Gastrocnemius medialis (tissue), 4 donors: Measurements from ENCODE around the gene NAXD. TPM values are rescaled to one million over a fixed set of nuclear protein-coding genes. Genes with fewer than 3 reads are reported as not detected.
A peak's percentile ranks its signal among the peaks of the same experiment; 100 is the strongest.
"Not testable (repeated sequence)": the region's sequence is repeated elsewhere in the genome, so short reads cannot be mapped to it uniquely, and the experiment has no call there.

Experiments
- ATAC-seq, 2 donors: fragments of 150-250 bp; one replicate each; pipeline ENCODE4 v1.9.1; 2016
- DNase-seq, 2 donors: peaks; one replicate each; pipeline ENCODE4 v3.0.0-alpha.2; 2019
- H3K27ac ChIP-seq, 4 donors: fragments of 200-600 bp; sonication (generic); 1 replicate in 1 of 4; 2 replicates in 3 of 4; pipeline ENCODE4 v1.5.1; 2016 to 2018; ENCODE audit warnings: mild to moderate bottlenecking in 2 of 4, moderate library complexity in 1 of 4
- H3K27me3 ChIP-seq, 3 donors: fragments of 200-600 bp; sonication (generic) in 2 of 3; 1 replicate in 1 of 3; 2 replicates in 2 of 3; pipeline versions ENCODE4 v1.5.1 to v1.6.0; 2016 to 2019; ENCODE audit warnings: mild to moderate bottlenecking in 1 of 3, moderate library complexity in 1 of 3
- H3K36me3 ChIP-seq, 2 donors: fragments of 200-600 bp; sonication (generic) in 1 of 2; one replicate each; pipeline ENCODE4 v1.5.1; 2017 to 2018
- H3K4me1 ChIP-seq, 2 donors: fragments of 200-600 bp; sonication (generic) in 1 of 2; one replicate each; pipeline ENCODE4 v1.5.1; 2016 to 2017; ENCODE audit warnings: mild to moderate bottlenecking in 2 of 2
- H3K4me3 ChIP-seq, 4 donors: fragments of 200-600 bp; sonication (generic) in 3 of 4; 1 replicate in 1 of 4; 2 replicates in 3 of 4; pipeline ENCODE4 v1.5.1; 2016 to 2019; ENCODE audit warnings: mild to moderate bottlenecking in 2 of 4
- H3K9me3 ChIP-seq, 3 donors: fragments of 200-600 bp; sonication (generic) in 2 of 3; 1 replicate in 1 of 3; 2 replicates in 2 of 3; pipeline ENCODE4 v1.5.1; 2016 to 2019
- POLR2A ChIP-seq, 2 donors: fragments of 450-650 bp; IDR thresholded peaks; one replicate each; pipeline ENCODE4 v1.6.1; 2017; ENCODE audit warnings: antibody characterized with exemption in 2 of 2, mild to moderate bottlenecking in 2 of 2, moderate library complexity in 2 of 2
- in situ Hi-C, 4 donors: fragments of 200-750 bp; cut with MboI; loops; one replicate each; pipeline versions ENCODE4 v1.15.0 to v1.8.0; 2017; ENCODE audit warnings: low sequenced_read_pairs in 4 of 4
- intact Hi-C: fragments of 100-400 bp; cut with DNase I; formaldehyde crosslinking; loops from one replicate; pipeline ENCODE4 v1.15.1; 2023; ENCODE audit warnings: low total_unique reads
- total RNA-seq, 4 donors: library from RNA; depleted of rRNA; stranded (reverse); fragments of >200 nt; gene quantifications; one replicate each; pipeline versions ENCODE4 v1.1.0 to v1.2.3, GENCODE V29; 2016
- TF ChIP-seq, protein P1 (sequence below), 5 experiments: fragments of 450-650 bp in 3 of 5; fragments of 200-600 bp in 2 of 5; sonication (generic) in 2 of 5; IDR thresholded peaks in 4 of 5; conservative IDR thresholded peaks in 1 of 5; 1 replicate in 4 of 5; 2 replicates in 1 of 5; pipeline ENCODE4 v1.5.1; 2016 to 2019; ENCODE audit warnings: antibody characterized with exemption in 5 of 5, mild to moderate bottlenecking in 3 of 5, moderate library complexity in 3 of 5

Gene NAXD
- 10 to 100 TPM; 17.9 to 24.7 (median 21.5) TPM for total RNA-seq

DNA sequence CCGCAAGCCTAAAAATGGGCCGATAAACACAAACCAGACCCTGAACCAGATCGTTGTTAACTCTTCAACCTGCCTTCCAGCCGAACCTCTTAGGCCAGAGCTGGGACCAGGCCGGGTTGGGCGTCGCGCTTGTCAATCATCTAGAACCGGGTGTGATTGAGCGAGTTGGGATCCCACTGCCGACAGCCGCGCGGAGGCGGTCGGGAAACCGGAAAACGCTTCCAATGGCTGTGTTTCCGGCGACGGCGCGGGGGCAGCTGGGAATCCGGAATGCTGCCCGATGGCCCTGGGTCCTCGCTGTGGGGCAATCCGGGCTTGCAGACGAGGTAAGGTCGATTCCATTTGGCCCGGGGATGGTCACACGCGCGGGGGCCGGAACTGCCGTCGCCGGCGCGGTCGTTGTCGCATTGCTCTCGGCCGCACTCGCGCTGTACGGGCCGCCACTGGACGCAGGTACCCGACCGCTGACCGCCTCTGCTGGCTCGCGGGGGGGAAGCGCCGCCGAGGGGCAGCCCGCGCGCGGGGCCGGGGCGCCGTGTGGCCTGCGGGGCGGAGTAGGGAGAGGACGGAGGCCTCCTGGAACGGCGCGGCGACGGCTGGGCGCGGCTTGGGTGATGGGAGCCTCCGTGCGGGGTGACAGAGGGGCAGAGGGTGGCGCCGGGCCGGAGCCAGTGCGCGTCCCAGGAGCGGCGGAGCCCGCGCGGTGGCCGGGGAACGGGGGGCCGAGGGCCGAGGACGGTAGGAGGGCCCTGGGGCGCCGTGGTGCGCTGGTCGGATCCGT, at the start of gene NAXD:
Gene NAXD, plus strand, starts transcription at position 224 of the 781 bp plus-strand sequence. Its CDS starts 57 bp downstream, at position 281.
- no peaks in the 10 kb centered on the region for H3K36me3 ChIP-seq
- in situ Hi-C loops (no loop called here), intact Hi-C loops (loop anchor here (1.0 to 5.0 kb wide), 3 partner anchors 54 to 297 kb away; partner anchors contain the start of genes ING1 and RAB20)
- TF ChIP-seq POLR2A (IDR thresholded peaks at IDR 0.05), result peak; percentile 83 to 85
- TF ChIP-seq, protein P1, sequence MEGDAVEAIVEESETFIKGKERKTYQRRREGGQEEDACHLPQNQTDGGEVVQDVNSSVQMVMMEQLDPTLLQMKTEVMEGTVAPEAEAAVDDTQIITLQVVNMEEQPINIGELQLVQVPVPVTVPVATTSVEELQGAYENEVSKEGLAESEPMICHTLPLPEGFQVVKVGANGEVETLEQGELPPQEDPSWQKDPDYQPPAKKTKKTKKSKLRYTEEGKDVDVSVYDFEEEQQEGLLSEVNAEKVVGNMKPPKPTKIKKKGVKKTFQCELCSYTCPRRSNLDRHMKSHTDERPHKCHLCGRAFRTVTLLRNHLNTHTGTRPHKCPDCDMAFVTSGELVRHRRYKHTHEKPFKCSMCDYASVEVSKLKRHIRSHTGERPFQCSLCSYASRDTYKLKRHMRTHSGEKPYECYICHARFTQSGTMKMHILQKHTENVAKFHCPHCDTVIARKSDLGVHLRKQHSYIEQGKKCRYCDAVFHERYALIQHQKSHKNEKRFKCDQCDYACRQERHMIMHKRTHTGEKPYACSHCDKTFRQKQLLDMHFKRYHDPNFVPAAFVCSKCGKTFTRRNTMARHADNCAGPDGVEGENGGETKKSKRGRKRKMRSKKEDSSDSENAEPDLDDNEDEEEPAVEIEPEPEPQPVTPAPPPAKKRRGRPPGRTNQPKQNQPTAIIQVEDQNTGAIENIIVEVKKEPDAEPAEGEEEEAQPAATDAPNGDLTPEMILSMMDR (IDR thresholded peaks at IDR 0.05 in 4 of 5, conservative IDR thresholded peaks at IDR 0.05 in 1 of 5), result no peak
- H3K4me3 ChIP-seq, result peak within 1 kb of the TSS; percentile 68 to 95 (median 81)
- H3K9me3 ChIP-seq, result no peaks in the 10 kb centered on the region
- DNase-seq (peak; percentile 89 to 94), ATAC-seq (peak; percentile 90 to 92)
- H3K27me3 ChIP-seq, result peaks cover 2 to 4% (median 2%) of the 10 kb centered on the region in 3 donors
- peak within 1 kb of the TSS; percentile 80 to 93 (median 90) for H3K27ac ChIP-seq
- peaks cover 22 to 31% of the 10 kb centered on the region in 2 donors for H3K4me1 ChIP-seq

DNA sequence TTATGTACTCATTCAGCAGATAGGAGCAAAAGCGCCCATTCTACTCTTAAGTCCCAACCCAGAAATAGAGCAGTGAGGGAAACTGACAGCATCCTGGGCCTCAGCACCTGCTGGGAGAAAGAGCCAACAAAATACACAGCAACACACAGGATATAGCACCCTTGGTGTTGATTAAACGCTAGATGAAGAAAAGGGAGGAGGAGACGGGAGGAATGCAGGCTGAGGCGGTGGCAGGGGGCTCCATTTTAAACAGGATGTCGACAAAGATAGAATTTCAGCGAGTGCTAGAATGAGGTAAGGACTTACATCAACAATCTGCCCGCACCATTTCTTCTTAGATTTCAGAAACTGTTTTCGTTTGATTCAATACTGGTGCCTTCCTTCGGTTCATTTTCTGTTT, 49.2 kb upstream of the NAXD start:
- intact Hi-C loops, result no loop called here
- no peak for ATAC-seq
- DNase-seq, result no peak

DNA sequence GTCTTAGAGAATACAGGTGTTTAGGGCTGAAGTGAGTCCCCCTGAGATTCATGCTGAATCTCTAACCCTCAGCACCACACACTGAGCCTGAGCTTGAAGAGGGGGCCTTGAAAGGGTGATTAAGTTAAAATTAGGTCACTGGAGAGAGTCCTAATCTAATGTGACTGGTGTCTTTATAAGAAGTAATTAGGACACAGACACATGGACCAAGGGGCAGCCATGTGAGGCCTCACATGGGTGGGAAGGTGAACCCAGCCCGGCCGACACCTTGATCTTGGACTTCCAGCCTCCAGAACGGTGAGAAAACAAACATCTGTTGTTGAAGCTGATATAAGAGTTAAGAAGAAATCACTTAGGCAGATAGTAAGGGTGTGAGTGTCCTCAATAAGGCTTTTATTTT, 46.7 kb upstream of the NAXD start:
- in situ Hi-C loops (loop anchor here in 1 of 4 donors (25.0 kb wide), 1 partner anchor 106 kb away; no protein-coding TSS in a partner anchor), intact Hi-C loops (no loop called here)
- DNase-seq (no peak), ATAC-seq (no peak)
- no peaks in the 10 kb centered on the region for H3K36me3 ChIP-seq
- H3K9me3 ChIP-seq, result no peaks in the 10 kb centered on the region
- H3K4me1 ChIP-seq, result no peaks in the 10 kb centered on the region
- peaks cover 0 to 10% (median 0%) of the 10 kb centered on the region in 3 donors for H3K27me3 ChIP-seq
- TF ChIP-seq POLR2A (IDR thresholded peaks at IDR 0.05), result no peak
- TF ChIP-seq, protein P1 (IDR thresholded peaks at IDR 0.05 in 4 of 5, conservative IDR thresholded peaks at IDR 0.05 in 1 of 5), result no peak
- H3K4me3 ChIP-seq, result no peak overlapping the region
- no peak overlapping the region for H3K27ac ChIP-seq

More for the DNA sequence above, 49.2 kb upstream of the NAXD start:
- Histone ChIP-seq H3K27ac (no peak overlapping the region), H3K4me3 (no peak overlapping the region), H3K27me3 (peaks cover 0 to 3% (median 0%) of the 10 kb centered on the region in 3 donors), H3K36me3 (no peaks in the 10 kb centered on the region), H3K9me3 (no peaks in the 10 kb centered on the region), H3K4me1 (no peaks in the 10 kb centered on the region)
- no peak for TF ChIP-seq POLR2A (IDR thresholded peaks at IDR 0.05)
- TF ChIP-seq, protein P1 (IDR thresholded peaks at IDR 0.05 in 4 of 5, conservative IDR thresholded peaks at IDR 0.05 in 1 of 5), result no peak
- in situ Hi-C loops, result loop anchor here in 1 of 4 donors (25.0 kb wide), 1 partner anchor 104 kb away; no protein-coding TSS in a partner anchor

DNA sequence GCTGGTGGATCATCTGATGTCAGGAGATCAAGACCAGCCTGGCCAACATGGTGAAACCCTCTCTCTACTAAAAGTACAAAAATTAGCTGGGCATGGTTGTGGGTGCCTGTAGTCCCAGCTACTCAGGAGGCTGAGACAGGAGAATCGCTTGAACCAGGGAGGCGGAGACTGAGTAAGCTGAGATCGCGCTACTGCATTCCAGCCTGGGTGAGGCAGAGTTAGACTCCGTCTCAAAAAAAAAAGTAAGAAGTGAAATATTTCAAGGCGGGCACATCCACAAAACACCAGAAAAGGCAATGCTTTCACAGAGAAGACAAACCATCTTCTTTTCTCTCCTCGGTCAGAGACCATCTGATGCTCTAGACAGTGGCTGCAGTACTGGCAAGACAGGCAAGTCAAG, 45.4 kb upstream of the NAXD start:
- H3K27me3 ChIP-seq, result peaks cover 0 to 10% (median 4%) of the 10 kb centered on the region in 3 donors
- DNase-seq, H3K4me1 ChIP-seq, ATAC-seq, intact Hi-C loops, H3K36me3 ChIP-seq, H3K9me3 ChIP-seq, H3K27ac ChIP-seq, H3K4me3 ChIP-seq: not testable (repeated sequence)
- in situ Hi-C loops, result loop anchor here in 2 of 4 donors (10.0 to 25.0 kb wide), 2 partner anchors 108 to 115 kb away; no protein-coding TSS in a partner anchor

DNA sequence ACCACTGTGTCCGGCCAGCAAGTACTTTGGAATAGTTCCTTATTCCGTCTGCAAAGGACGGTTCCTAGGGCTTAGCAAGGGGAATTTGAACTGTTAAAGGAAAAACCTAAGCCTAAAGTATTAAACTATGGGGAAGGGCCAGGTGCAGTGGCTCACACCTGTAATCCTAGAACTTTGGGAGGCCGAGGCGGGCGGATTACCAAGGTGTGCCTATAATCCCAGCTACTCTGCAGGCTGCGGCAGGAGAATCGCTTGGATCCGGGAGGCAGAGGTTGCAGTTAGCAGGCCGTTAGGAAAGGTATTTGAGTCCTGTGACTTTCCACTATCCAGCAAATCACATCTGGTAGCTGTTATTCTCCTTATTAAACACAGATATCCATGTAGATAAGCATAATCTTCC, 44.5 kb upstream of the NAXD start:
- ATAC-seq (no peak), DNase-seq (no peak)
- Histone ChIP-seq H3K36me3 (no peaks in the 10 kb centered on the region), H3K27me3 (peaks cover 0 to 10% (median 4%) of the 10 kb centered on the region in 3 donors), H3K4me3 (no peak overlapping the region), H3K9me3 (no peaks in the 10 kb centered on the region), H3K27ac (no peak overlapping the region), H3K4me1 (no peaks in the 10 kb centered on the region)
- intact Hi-C loops, result no loop called here
- in situ Hi-C loops, result loop anchor here in 2 of 4 donors (10.0 to 25.0 kb wide), 2 partner anchors 109 to 116 kb away; no protein-coding TSS in a partner anchor
- TF ChIP-seq, protein P1 (IDR thresholded peaks at IDR 0.05 in 4 of 5, conservative IDR thresholded peaks at IDR 0.05 in 1 of 5), result no peak
- TF ChIP-seq POLR2A (IDR thresholded peaks at IDR 0.05), result no peak
